ENCODE measurements around the gene TAF11L5. TPM values are rescaled to one million over a fixed set of nuclear protein-coding genes. Genes with fewer than 3 reads are reported as not detected.
"Not testable (repeated sequence)": the region's sequence is repeated elsewhere in the genome, so short reads cannot be mapped to it uniquely, and the experiment has no call there.

TAF11L5 gene
- polyA plus RNA-seq, 1 donor from 2014 or later, result not detected

- H3K9ac ChIP-seq (ENCODE audit: low read length), result no peak overlapping the region
- no peaks in the 10 kb centered on the region for H3F3A ChIP-seq (ENCODE audit: insufficient read depth, low read length, poor library complexity, severe bottlenecking)
- no peak overlapping the region for H3K27ac ChIP-seq (ENCODE audit: low read length)
- no peaks in the 10 kb centered on the region for H3K9me3 ChIP-seq (ENCODE audit: low read length)
- no peaks in the 10 kb centered on the region for H4K20me1 ChIP-seq (ENCODE audit: insufficient read depth)
- no peak for TF ChIP-seq EP300 (conservative IDR thresholded peaks at IDR 0.05; ENCODE audit: poor library complexity, severe bottlenecking)
- TF ChIP-seq REST (IDR thresholded peaks at IDR 0.05; ENCODE audit: borderline replicate concordance), result no peak
- no peak for TF ChIP-seq POLR2AphosphoS5 (IDR thresholded peaks at IDR 0.05)
- no peak for TF ChIP-seq EZH2 (IDR thresholded peaks at IDR 0.05; ENCODE audit: borderline replicate concordance, insufficient read depth, low read length, poor library complexity, severe bottlenecking)
- TF ChIP-seq MXI1 (conservative IDR thresholded peaks at IDR 0.05; ENCODE audit: poor library complexity, severe bottlenecking), result no peak
- TF ChIP-seq RAD21 (conservative IDR thresholded peaks at IDR 0.05), result no peak
- no peak for TF ChIP-seq TAF1 (IDR thresholded peaks at IDR 0.05; ENCODE audit: low read depth)
- TF ChIP-seq SMC3 (conservative IDR thresholded peaks at IDR 0.05; ENCODE audit: poor library complexity), result no peak
- TF ChIP-seq CTCF (IDR thresholded peaks at IDR 0.05; ENCODE audit: poor library complexity, severe bottlenecking), result no peak
- no peaks in the 10 kb centered on the region for H3K27me3 ChIP-seq (ENCODE audit: insufficient read depth, low read depth, low read length)
- no peak overlapping the region for H3K4me3 ChIP-seq (ENCODE audit: low read length)
- H3K36me3 ChIP-seq (ENCODE audit: insufficient read depth, low read length), result no peaks in the 10 kb centered on the region
- H3K4me2 ChIP-seq (ENCODE audit: low read length), result no peak overlapping the region
- H2AFZ ChIP-seq (ENCODE audit: low read depth, low read length), result no peak overlapping the region
- H3K79me2 ChIP-seq (replicated peaks; ENCODE audit: insufficient read depth, low read length), result no peaks in the 10 kb centered on the region
- H3K9me2 ChIP-seq (ENCODE audit: insufficient read depth, low read length), result no peaks in the 10 kb centered on the region
Observed at GRCh38 chr5:17497446-17497845, 27.6 kb upstream of the TAF11L5 start.

GRCh38 chr5:17497931-17498330 lies 27.1 kb upstream of the TAF11L5 start, which contains the start of gene TAF11L2:
TSS of gene TAF11L2 (plus strand) at chr5:17498231.
- H3K36me3 ChIP-seq (ENCODE audit: insufficient read depth, low read length); H3K79me2 ChIP-seq (replicated peaks; ENCODE audit: insufficient read depth, low read length); H3K9me3 ChIP-seq (ENCODE audit: low read length); H3F3A ChIP-seq (ENCODE audit: insufficient read depth, low read length, poor library complexity, severe bottlenecking); H3K9ac ChIP-seq (ENCODE audit: low read length); H3K9me2 ChIP-seq (ENCODE audit: insufficient read depth, low read length); H3K4me3 ChIP-seq (ENCODE audit: low read length); H2AFZ ChIP-seq (ENCODE audit: low read depth, low read length); H4K20me1 ChIP-seq (ENCODE audit: insufficient read depth); H3K4me2 ChIP-seq (ENCODE audit: low read length); H3K27me3 ChIP-seq (ENCODE audit: insufficient read depth, low read depth, low read length); H3K27ac ChIP-seq (ENCODE audit: low read length): not testable (repeated sequence)

GRCh38 chr5:17511775-17512325 lies 13.2 kb upstream of the TAF11L5 start:
- no peak for TF ChIP-seq POLR2AphosphoS5 (IDR thresholded peaks at IDR 0.05)
- Histone ChIP-seq H3K9ac (ENCODE audit: low read length) (no peak overlapping the region), H3K36me3 (ENCODE audit: insufficient read depth, low read length) (no peaks in the 10 kb centered on the region), H3K9me3 (ENCODE audit: low read length) (no peaks in the 10 kb centered on the region), H3K27me3 (ENCODE audit: insufficient read depth, low read depth, low read length) (no peaks in the 10 kb centered on the region), H3K27ac (ENCODE audit: low read length) (no peak overlapping the region), H4K20me1 (ENCODE audit: insufficient read depth) (no peaks in the 10 kb centered on the region), H3K79me2 (replicated peaks; ENCODE audit: insufficient read depth, low read length) (no peaks in the 10 kb centered on the region), H3K4me3 (ENCODE audit: low read length) (no peak overlapping the region), H3K9me2 (ENCODE audit: insufficient read depth, low read length) (no peaks in the 10 kb centered on the region), H2AFZ (ENCODE audit: low read depth, low read length) (no peak overlapping the region), H3K4me2 (ENCODE audit: low read length) (no peak overlapping the region), H3F3A (ENCODE audit: insufficient read depth, low read length, poor library complexity, severe bottlenecking) (no peaks in the 10 kb centered on the region)

GRCh38 chr5:17517526-17517925 lies 7.5 kb upstream of the TAF11L5 start:
- H3K9ac ChIP-seq (ENCODE audit: low read length); H3K4me3 ChIP-seq (ENCODE audit: low read length); H3K9me3 ChIP-seq (ENCODE audit: low read length); H3K36me3 ChIP-seq (ENCODE audit: insufficient read depth, low read length); H3K9me2 ChIP-seq (ENCODE audit: insufficient read depth, low read length); H3K27me3 ChIP-seq (ENCODE audit: insufficient read depth, low read depth, low read length); H3K27ac ChIP-seq (ENCODE audit: low read length); H3K4me2 ChIP-seq (ENCODE audit: low read length); H3K79me2 ChIP-seq (replicated peaks; ENCODE audit: insufficient read depth, low read length); H2AFZ ChIP-seq (ENCODE audit: low read depth, low read length); H3F3A ChIP-seq (ENCODE audit: insufficient read depth, low read length, poor library complexity, severe bottlenecking); H4K20me1 ChIP-seq (ENCODE audit: insufficient read depth): not testable (repeated sequence)

- not testable (repeated sequence) for H3K9me3 ChIP-seq (ENCODE audit: low read length); H4K20me1 ChIP-seq (ENCODE audit: insufficient read depth); H3K27ac ChIP-seq (ENCODE audit: low read length); H3K9me2 ChIP-seq (ENCODE audit: insufficient read depth, low read length); H3K27me3 ChIP-seq (ENCODE audit: insufficient read depth, low read depth, low read length); H3F3A ChIP-seq (ENCODE audit: insufficient read depth, low read length, poor library complexity, severe bottlenecking); H2AFZ ChIP-seq (ENCODE audit: low read depth, low read length); H3K4me3 ChIP-seq (ENCODE audit: low read length); H3K79me2 ChIP-seq (replicated peaks; ENCODE audit: insufficient read depth, low read length); H3K36me3 ChIP-seq (ENCODE audit: insufficient read depth, low read length); H3K9ac ChIP-seq (ENCODE audit: low read length); H3K4me2 ChIP-seq (ENCODE audit: low read length)
Observed at GRCh38 chr5:17518067-17518466, 7.0 kb upstream of the TAF11L5 start, which contains the start of gene TAF11L3. TSS of gene TAF11L3 (plus strand) at chr5:17518367.

Measured in neural cell (in vitro differentiated cells).